ENCODE measurements around the gene SMIM44. TPM values are rescaled to one million over a fixed set of nuclear protein-coding genes. Genes with fewer than 3 reads are reported as not detected.

Gene SMIM44
- polyA plus RNA-seq, 1 donor: 1.6 TPM

GRCh38 chr19:3475449-3475848, 7.8 kb downstream of the SMIM44 start:
- DNase-seq: no peak
- Histone ChIP-seq H3K9me3 (ENCODE audit: control insufficient read depth, low read depth, low read length) (peaks cover 2% of the 10 kb centered on the region), H3K4me1 (ENCODE audit: control insufficient read depth, insufficient read depth, low read length) (peaks cover 40% of the 10 kb centered on the region), H3K27me3 (ENCODE audit: control insufficient read depth, insufficient read depth, low read length) (no peaks in the 10 kb centered on the region), H3K27ac (ENCODE audit: low read length) (peak overlapping the region; percentile 85), H3K36me3 (ENCODE audit: control insufficient read depth, insufficient read depth, low read length) (peaks cover 31% of the 10 kb centered on the region), H3K4me3 (ENCODE audit: low read length) (no peak overlapping the region)
- 91% methylated on average over 4 of the region's 4 CpGs for WGBS (ENCODE audit: insufficient coverage, low lambda C conversion rate)

GRCh38 chr19:3474614-3475013, 8.6 kb downstream of the SMIM44 start:
- no peak for DNase-seq
- H3K4me3 ChIP-seq (ENCODE audit: low read length): no peak overlapping the region
- peak overlapping the region; percentile 85 for H3K27ac ChIP-seq (ENCODE audit: low read length)
- H3K4me1 ChIP-seq (ENCODE audit: control insufficient read depth, insufficient read depth, low read length): peaks cover 40% of the 10 kb centered on the region
- H3K9me3 ChIP-seq (ENCODE audit: control insufficient read depth, low read depth, low read length): peaks cover 2% of the 10 kb centered on the region
- no CpG with 5 or more reads among the region's 2 CpGs for WGBS (ENCODE audit: insufficient coverage, low lambda C conversion rate)
- no peaks in the 10 kb centered on the region for H3K27me3 ChIP-seq (ENCODE audit: control insufficient read depth, insufficient read depth, low read length)
- peaks cover 31% of the 10 kb centered on the region for H3K36me3 ChIP-seq (ENCODE audit: control insufficient read depth, insufficient read depth, low read length)

- peak overlapping the region; percentile 85 for H3K27ac ChIP-seq (ENCODE audit: low read length)
- peaks cover 31% of the 10 kb centered on the region for H3K36me3 ChIP-seq (ENCODE audit: control insufficient read depth, insufficient read depth, low read length)
Observed at GRCh38 chr19:3474010-3474409, 9.2 kb downstream of the SMIM44 start.

GRCh38 chr19:3471954-3472655, 11.1 kb downstream of the SMIM44 start:
- Histone ChIP-seq H3K9me3 (ENCODE audit: control insufficient read depth, low read depth, low read length) (peaks cover 11% of the 10 kb centered on the region), H3K4me1 (ENCODE audit: control insufficient read depth, insufficient read depth, low read length) (peaks cover 31% of the 10 kb centered on the region), H3K27ac (ENCODE audit: low read length) (peak overlapping the region; percentile 85), H3K36me3 (ENCODE audit: control insufficient read depth, insufficient read depth, low read length) (peaks cover 27% of the 10 kb centered on the region), H3K4me3 (ENCODE audit: low read length) (no peak overlapping the region), H3K27me3 (ENCODE audit: control insufficient read depth, insufficient read depth, low read length) (no peaks in the 10 kb centered on the region)
- WGBS (ENCODE audit: insufficient coverage, low lambda C conversion rate): no CpG with 5 or more reads among the region's 24 CpGs
- no peak for DNase-seq

More at GRCh38 chr19:3474010-3474409, 9.2 kb downstream of the SMIM44 start:
- Histone ChIP-seq H3K9me3 (ENCODE audit: control insufficient read depth, low read depth, low read length) (peaks cover 2% of the 10 kb centered on the region), H3K27me3 (ENCODE audit: control insufficient read depth, insufficient read depth, low read length) (no peaks in the 10 kb centered on the region), H3K4me3 (ENCODE audit: low read length) (no peak overlapping the region), H3K4me1 (ENCODE audit: control insufficient read depth, insufficient read depth, low read length) (peaks cover 39% of the 10 kb centered on the region)
- peak; percentile 91 to 98 for DNase-seq
- WGBS (ENCODE audit: insufficient coverage, low lambda C conversion rate): no CpG with 5 or more reads among the region's 8 CpGs

GRCh38 chr19:3470500-3471128, 12.6 kb downstream of the SMIM44 start:
- Histone ChIP-seq H3K4me1 (ENCODE audit: control insufficient read depth, insufficient read depth, low read length) (peaks cover 31% of the 10 kb centered on the region), H3K9me3 (ENCODE audit: control insufficient read depth, low read depth, low read length) (peaks cover 25% of the 10 kb centered on the region), H3K4me3 (ENCODE audit: low read length) (no peak overlapping the region), H3K36me3 (ENCODE audit: control insufficient read depth, insufficient read depth, low read length) (peaks cover 17% of the 10 kb centered on the region), H3K27me3 (ENCODE audit: control insufficient read depth, insufficient read depth, low read length) (peaks cover 3% of the 10 kb centered on the region), H3K27ac (ENCODE audit: low read length) (no peak overlapping the region)
- DNase-seq: no peak
- WGBS (ENCODE audit: insufficient coverage, low lambda C conversion rate): 100% methylated on average over 2 of the region's 11 CpGs

- H3K27ac ChIP-seq (ENCODE audit: low read length): no peak overlapping the region
- peaks cover 9% of the 10 kb centered on the region for H3K36me3 ChIP-seq (ENCODE audit: control insufficient read depth, insufficient read depth, low read length)
- H3K4me3 ChIP-seq (ENCODE audit: low read length): no peak overlapping the region
- H3K4me1 ChIP-seq (ENCODE audit: control insufficient read depth, insufficient read depth, low read length): peaks cover 25% of the 10 kb centered on the region
- no peak for DNase-seq
- no CpG with 5 or more reads among the region's 14 CpGs for WGBS (ENCODE audit: insufficient coverage, low lambda C conversion rate)
- peaks cover 28% of the 10 kb centered on the region for H3K9me3 ChIP-seq (ENCODE audit: control insufficient read depth, low read depth, low read length)
- peaks cover 9% of the 10 kb centered on the region for H3K27me3 ChIP-seq (ENCODE audit: control insufficient read depth, insufficient read depth, low read length)
Observed at GRCh38 chr19:3469638-3470499, 13.4 kb downstream of the SMIM44 start.

- H3K36me3 ChIP-seq (ENCODE audit: control insufficient read depth, insufficient read depth, low read length): peaks cover 3% of the 10 kb centered on the region
- H3K27ac ChIP-seq (ENCODE audit: low read length): no peak overlapping the region
- H3K27me3 ChIP-seq (ENCODE audit: control insufficient read depth, insufficient read depth, low read length): peaks cover 18% of the 10 kb centered on the region
- no peak overlapping the region for H3K4me3 ChIP-seq (ENCODE audit: low read length)
- H3K9me3 ChIP-seq (ENCODE audit: control insufficient read depth, low read depth, low read length): peaks cover 31% of the 10 kb centered on the region
- peaks cover 14% of the 10 kb centered on the region for H3K4me1 ChIP-seq (ENCODE audit: control insufficient read depth, insufficient read depth, low read length)
- no peak for DNase-seq
- WGBS (ENCODE audit: insufficient coverage, low lambda C conversion rate): no CpG with 5 or more reads among the region's 3 CpGs
Observed at GRCh38 chr19:3468211-3468610, 15.0 kb downstream of the SMIM44 start.

- H3K4me1 ChIP-seq (ENCODE audit: control insufficient read depth, insufficient read depth, low read length): peaks cover 8% of the 10 kb centered on the region
- no CpG with 5 or more reads among the region's 10 CpGs for WGBS (ENCODE audit: insufficient coverage, low lambda C conversion rate)
Observed at GRCh38 chr19:3467437-3468198, 15.6 kb downstream of the SMIM44 start.

GRCh38 chr19:3466635-3467034, 16.6 kb downstream of the SMIM44 start:
- peaks cover 18% of the 10 kb centered on the region for H3K27me3 ChIP-seq (ENCODE audit: control insufficient read depth, insufficient read depth, low read length)
- H3K36me3 ChIP-seq (ENCODE audit: control insufficient read depth, insufficient read depth, low read length): no peaks in the 10 kb centered on the region
- DNase-seq: no peak
- no peak overlapping the region for H3K4me3 ChIP-seq (ENCODE audit: low read length)
- WGBS (ENCODE audit: insufficient coverage, low lambda C conversion rate): no CpG with 5 or more reads among the region's 9 CpGs
- H3K9me3 ChIP-seq (ENCODE audit: control insufficient read depth, low read depth, low read length): peaks cover 31% of the 10 kb centered on the region
- peaks cover 2% of the 10 kb centered on the region for H3K4me1 ChIP-seq (ENCODE audit: control insufficient read depth, insufficient read depth, low read length)
- no peak overlapping the region for H3K27ac ChIP-seq (ENCODE audit: low read length)

More at GRCh38 chr19:3467437-3468198, 15.6 kb downstream of the SMIM44 start:
- Histone ChIP-seq H3K27ac (ENCODE audit: low read length) (no peak overlapping the region), H3K27me3 (ENCODE audit: control insufficient read depth, insufficient read depth, low read length) (peaks cover 18% of the 10 kb centered on the region), H3K9me3 (ENCODE audit: control insufficient read depth, low read depth, low read length) (peaks cover 31% of the 10 kb centered on the region), H3K4me3 (ENCODE audit: low read length) (no peak overlapping the region), H3K36me3 (ENCODE audit: control insufficient read depth, insufficient read depth, low read length) (peaks cover 2% of the 10 kb centered on the region)
- DNase-seq: no peak

GRCh38 chr19:3465552-3465951, 17.7 kb downstream of the SMIM44 start:
- H3K4me3 ChIP-seq (ENCODE audit: low read length): no peak overlapping the region
- H3K36me3 ChIP-seq (ENCODE audit: control insufficient read depth, insufficient read depth, low read length): no peaks in the 10 kb centered on the region
- H3K27me3 ChIP-seq (ENCODE audit: control insufficient read depth, insufficient read depth, low read length): peaks cover 18% of the 10 kb centered on the region
- WGBS (ENCODE audit: insufficient coverage, low lambda C conversion rate): no CpG with 5 or more reads among the region's 7 CpGs
- no peak overlapping the region for H3K27ac ChIP-seq (ENCODE audit: low read length)
- H3K4me1 ChIP-seq (ENCODE audit: control insufficient read depth, insufficient read depth, low read length): peaks cover 2% of the 10 kb centered on the region
- H3K9me3 ChIP-seq (ENCODE audit: control insufficient read depth, low read depth, low read length): peaks cover 31% of the 10 kb centered on the region
- no peak for DNase-seq
